Measurements from ENCODE around the gene ACTR8.

Gene ACTR8

DNA sequence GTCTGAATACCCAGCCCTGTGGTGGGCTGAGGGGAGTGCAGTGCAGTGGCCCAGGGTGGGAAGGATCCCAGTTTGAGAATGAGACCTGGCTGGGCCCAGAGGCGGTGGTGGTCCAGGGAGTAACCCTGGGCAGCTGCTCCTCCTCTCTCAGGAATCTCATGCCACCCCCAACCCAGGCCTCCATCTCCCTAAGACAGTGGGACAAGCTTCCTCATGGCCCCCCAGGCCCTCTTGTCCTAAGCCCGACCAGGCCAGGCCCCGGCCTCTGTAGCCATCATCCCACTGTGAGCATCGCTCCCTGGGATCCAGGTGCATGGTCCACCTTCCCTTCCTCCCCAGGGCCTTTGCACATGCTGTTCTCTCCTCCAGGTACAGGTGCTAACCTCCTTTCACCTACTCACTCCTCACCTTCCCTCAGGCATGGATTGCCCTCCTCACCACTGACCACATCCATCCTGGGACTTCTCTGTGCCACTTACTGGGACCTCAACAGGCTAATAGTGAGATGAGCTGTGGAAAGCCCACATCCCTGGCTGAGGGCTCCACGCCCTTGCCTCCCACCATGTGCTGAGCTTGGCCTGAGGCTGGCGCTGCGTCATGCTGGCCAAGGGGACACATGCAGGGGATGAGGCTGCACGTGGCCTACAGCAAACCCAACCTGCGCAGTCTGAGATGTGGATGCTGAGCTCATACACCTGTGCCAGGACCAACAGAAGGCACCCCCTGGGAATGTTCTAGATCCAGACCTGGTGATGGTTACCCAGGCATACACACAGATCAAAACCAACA lies 45.7 kb downstream of the ACTR8 start:
- H3K36me3 ChIP-seq (ENCODE audit: control insufficient read depth, insufficient read depth, low read length) = no peaks in the 10 kb centered on the region
- H3K27ac ChIP-seq (ENCODE audit: insufficient read depth, low read depth, low read length, poor library complexity, severe bottlenecking) = no peak overlapping the region
- H3K4me1 ChIP-seq (ENCODE audit: control insufficient read depth, insufficient read depth, low read length) = no peaks in the 10 kb centered on the region
- 92 to 96% methylated on average over 9 of the region's 9 CpGs for WGBS, 2 experiments
- H3K27me3 ChIP-seq (ENCODE audit: control insufficient read depth, insufficient read depth, low read length, poor library complexity, severe bottlenecking) = no peaks in the 10 kb centered on the region
- no peaks in the 10 kb centered on the region for H3K9me3 ChIP-seq (ENCODE audit: control insufficient read depth, low read length)
- no peak overlapping the region for H3K4me3 ChIP-seq (ENCODE audit: insufficient read depth, low read depth, low read length)

DNA sequence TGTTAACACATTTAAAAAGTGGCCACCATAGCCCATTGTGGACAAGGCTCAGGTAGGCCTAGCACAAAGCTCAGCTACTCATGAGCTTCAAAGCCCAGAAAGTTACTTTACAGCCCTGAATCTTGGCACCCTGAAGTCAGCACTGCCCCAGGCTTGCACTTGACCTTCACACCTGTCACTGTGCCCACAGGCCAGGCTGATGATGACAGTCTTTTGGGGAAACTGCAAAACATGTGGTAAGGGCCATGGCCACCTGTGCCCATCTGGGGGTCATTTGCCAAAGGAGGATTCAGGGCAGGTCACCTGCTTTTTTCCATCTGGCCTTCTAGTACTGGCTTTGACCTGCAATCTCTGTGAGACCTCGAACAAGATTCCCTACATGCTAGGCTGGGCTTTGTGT lies 46.7 kb downstream of the ACTR8 start:
- Histone ChIP-seq H3K27ac (ENCODE audit: insufficient read depth, low read depth, low read length, poor library complexity, severe bottlenecking) (no peak overlapping the region), H3K36me3 (ENCODE audit: control insufficient read depth, insufficient read depth, low read length) (no peaks in the 10 kb centered on the region), H3K27me3 (ENCODE audit: control insufficient read depth, insufficient read depth, low read length, poor library complexity, severe bottlenecking) (no peaks in the 10 kb centered on the region), H3K4me3 (ENCODE audit: insufficient read depth, low read depth, low read length) (no peak overlapping the region), H3K9me3 (ENCODE audit: control insufficient read depth, low read length) (no peaks in the 10 kb centered on the region), H3K4me1 (ENCODE audit: control insufficient read depth, insufficient read depth, low read length) (no peaks in the 10 kb centered on the region)
- 92 to 93% methylated on average over 1 of the region's 1 CpG for WGBS, 2 experiments

DNA sequence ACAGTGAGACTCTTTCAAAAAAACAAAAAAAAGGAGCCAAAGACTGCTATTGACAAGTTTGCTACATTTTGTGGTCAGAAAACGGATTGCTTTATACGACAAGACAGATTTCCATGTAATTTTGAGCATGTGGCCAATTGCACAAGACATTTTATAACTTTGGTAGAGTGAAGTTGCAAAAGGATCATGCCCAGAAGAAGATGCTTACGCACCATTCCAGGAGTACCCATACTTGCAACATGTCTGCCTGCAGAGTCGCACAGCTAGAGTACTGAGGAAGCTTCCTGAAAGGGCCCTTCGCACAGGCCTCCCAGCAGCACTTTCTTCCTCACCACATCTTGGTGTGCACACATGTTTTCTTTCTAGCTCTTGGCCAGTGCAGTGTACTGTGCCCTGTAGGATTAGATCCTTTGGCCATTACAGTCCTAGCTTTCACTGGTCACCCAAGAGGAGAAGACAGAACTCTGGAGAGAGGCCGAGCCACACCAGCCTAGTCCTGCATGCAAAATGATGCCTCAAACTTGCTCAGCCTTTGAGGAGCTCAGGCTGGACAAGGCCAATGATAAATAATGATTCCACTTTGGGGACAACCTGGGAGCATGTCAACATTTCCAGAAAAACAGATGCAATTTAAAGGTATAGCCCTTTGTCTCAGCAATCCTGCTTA lies 47.4 kb downstream of the ACTR8 start:
- Histone ChIP-seq H3K27ac (ENCODE audit: insufficient read depth, low read depth, low read length, poor library complexity, severe bottlenecking) (no peak overlapping the region), H3K4me1 (ENCODE audit: control insufficient read depth, insufficient read depth, low read length) (no peaks in the 10 kb centered on the region), H3K27me3 (ENCODE audit: control insufficient read depth, insufficient read depth, low read length, poor library complexity, severe bottlenecking) (no peaks in the 10 kb centered on the region), H3K36me3 (ENCODE audit: control insufficient read depth, insufficient read depth, low read length) (no peaks in the 10 kb centered on the region), H3K4me3 (ENCODE audit: insufficient read depth, low read depth, low read length) (no peak overlapping the region), H3K9me3 (ENCODE audit: control insufficient read depth, low read length) (no peaks in the 10 kb centered on the region)
- WGBS, 2 experiments = 92 to 95% methylated on average over 6 of the region's 6 CpGs

DNA sequence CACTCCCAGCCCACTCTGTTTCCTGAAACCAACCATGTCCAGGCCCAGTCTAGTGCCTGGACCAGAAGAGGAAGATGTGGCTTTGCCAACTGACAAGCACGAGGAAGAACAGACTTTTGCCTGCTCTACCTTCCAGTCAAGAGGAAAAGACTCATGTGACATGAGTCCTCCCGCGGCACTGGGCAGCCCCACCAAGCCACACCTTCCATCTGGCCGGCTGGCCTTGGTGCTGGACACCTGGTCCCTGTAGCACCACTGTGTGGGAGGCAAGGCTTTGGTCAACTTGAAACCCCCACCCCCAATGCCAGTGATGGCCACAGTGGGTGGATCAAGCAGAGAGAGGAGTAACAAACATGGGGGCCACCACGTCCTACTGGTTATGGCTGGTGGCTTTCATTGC lies 48.3 kb downstream of the ACTR8 start:
- Histone ChIP-seq H3K36me3 (ENCODE audit: control insufficient read depth, insufficient read depth, low read length) (no peaks in the 10 kb centered on the region), H3K4me1 (ENCODE audit: control insufficient read depth, insufficient read depth, low read length) (no peaks in the 10 kb centered on the region), H3K27me3 (ENCODE audit: control insufficient read depth, insufficient read depth, low read length, poor library complexity, severe bottlenecking) (no peaks in the 10 kb centered on the region), H3K4me3 (ENCODE audit: insufficient read depth, low read depth, low read length) (no peak overlapping the region), H3K27ac (ENCODE audit: insufficient read depth, low read depth, low read length, poor library complexity, severe bottlenecking) (no peak overlapping the region), H3K9me3 (ENCODE audit: control insufficient read depth, low read length) (no peaks in the 10 kb centered on the region)
- WGBS, 2 experiments = 92 to 94% methylated on average over 5 of the region's 5 CpGs

DNA sequence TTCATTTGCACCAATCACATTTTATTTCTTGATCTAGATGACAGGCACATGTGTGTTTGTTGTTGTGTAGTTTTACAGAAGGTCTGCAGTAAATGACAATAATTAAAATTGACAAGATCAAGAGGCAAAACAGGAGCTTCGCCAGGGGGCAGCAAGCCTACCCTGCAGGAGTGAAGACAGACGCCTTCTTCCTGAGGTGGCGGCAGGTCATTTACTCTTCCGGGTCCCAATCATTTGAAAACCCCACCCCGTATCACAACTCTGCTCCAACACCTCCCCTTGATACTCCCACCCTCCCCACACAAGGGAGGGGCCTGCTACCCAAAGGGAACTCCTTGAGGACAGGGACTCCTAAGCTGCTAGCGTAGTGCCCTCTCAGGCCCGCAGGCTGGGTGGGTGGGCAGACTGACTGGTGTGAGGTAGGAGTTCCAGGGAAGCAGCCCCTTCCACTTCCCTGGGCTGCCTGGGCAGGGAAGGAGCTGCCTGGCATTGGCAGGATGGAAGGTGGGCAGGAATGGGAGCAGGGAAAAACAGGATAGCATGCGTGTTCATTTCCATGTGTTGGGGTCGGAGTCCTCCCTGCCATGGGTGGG lies 48.8 kb downstream of the ACTR8 start:
- 90 to 95% methylated on average over 9 of the region's 9 CpGs for WGBS, 2 experiments
- no peaks in the 10 kb centered on the region for H3K27me3 ChIP-seq (ENCODE audit: control insufficient read depth, insufficient read depth, low read length, poor library complexity, severe bottlenecking)
- no peak overlapping the region for H3K27ac ChIP-seq (ENCODE audit: insufficient read depth, low read depth, low read length, poor library complexity, severe bottlenecking)
- no peaks in the 10 kb centered on the region for H3K9me3 ChIP-seq (ENCODE audit: control insufficient read depth, low read length)
- H3K4me3 ChIP-seq (ENCODE audit: insufficient read depth, low read depth, low read length) = no peak overlapping the region
- H3K36me3 ChIP-seq (ENCODE audit: control insufficient read depth, insufficient read depth, low read length) = no peaks in the 10 kb centered on the region
- no peaks in the 10 kb centered on the region for H3K4me1 ChIP-seq (ENCODE audit: control insufficient read depth, insufficient read depth, low read length)

DNA sequence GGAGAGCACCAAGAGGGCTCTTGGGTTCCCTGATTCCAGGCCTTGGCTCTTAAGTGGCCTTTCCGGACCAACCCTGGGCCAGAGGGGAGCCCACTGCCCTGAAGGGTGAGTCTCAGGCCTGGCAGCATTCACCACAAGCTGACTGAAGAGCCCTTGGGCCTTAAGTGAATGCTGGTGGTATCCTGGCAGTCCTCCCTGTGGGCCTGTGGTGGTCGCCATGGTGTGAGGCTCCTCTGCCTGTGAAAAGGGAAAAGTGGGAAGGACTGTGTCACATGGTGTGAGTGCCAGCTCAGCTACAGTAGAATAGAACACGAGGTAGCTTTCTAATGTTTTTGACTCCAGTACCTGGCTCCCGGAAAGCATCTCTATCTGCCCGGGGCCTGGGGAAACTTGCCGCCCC lies 51.0 kb downstream of the ACTR8 start:
- Histone ChIP-seq H3K36me3 (ENCODE audit: control insufficient read depth, insufficient read depth, low read length) (no peaks in the 10 kb centered on the region), H3K27me3 (ENCODE audit: control insufficient read depth, insufficient read depth, low read length, poor library complexity, severe bottlenecking) (no peaks in the 10 kb centered on the region), H3K9me3 (ENCODE audit: control insufficient read depth, low read length) (no peaks in the 10 kb centered on the region), H3K4me1 (ENCODE audit: control insufficient read depth, insufficient read depth, low read length) (no peaks in the 10 kb centered on the region), H3K4me3 (ENCODE audit: insufficient read depth, low read depth, low read length) (no peak overlapping the region), H3K27ac (ENCODE audit: insufficient read depth, low read depth, low read length, poor library complexity, severe bottlenecking) (no peak overlapping the region)
- WGBS, 2 experiments = 93 to 94% methylated on average over 6 of the region's 6 CpGs

DNA sequence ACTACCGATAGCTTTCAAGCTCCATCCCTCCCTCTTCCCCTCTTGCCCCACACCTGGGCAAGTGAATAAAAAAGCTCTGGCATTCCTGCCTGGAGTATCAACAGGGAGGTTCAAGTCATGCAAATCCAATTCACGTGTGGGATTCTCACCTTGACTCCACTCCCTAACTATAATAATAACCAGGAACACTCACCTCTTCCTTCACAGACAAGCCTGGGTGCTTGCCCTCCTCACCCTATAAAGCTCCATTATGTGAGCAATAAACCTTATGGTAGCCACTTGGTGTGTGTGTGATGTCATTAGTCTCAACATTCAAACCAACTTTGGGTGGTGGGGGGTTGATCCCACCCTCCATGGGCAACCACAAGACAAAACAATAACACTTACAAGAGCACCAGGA lies 52.3 kb downstream of the ACTR8 start:
- 74 to 83% methylated on average over 2 of the region's 2 CpGs for WGBS, 2 experiments
- Histone ChIP-seq H3K4me3 (ENCODE audit: insufficient read depth, low read depth, low read length) (no peak overlapping the region), H3K27ac (ENCODE audit: insufficient read depth, low read depth, low read length, poor library complexity, severe bottlenecking) (no peak overlapping the region), H3K27me3 (ENCODE audit: control insufficient read depth, insufficient read depth, low read length, poor library complexity, severe bottlenecking) (no peaks in the 10 kb centered on the region), H3K4me1 (ENCODE audit: control insufficient read depth, insufficient read depth, low read length) (no peaks in the 10 kb centered on the region), H3K9me3 (ENCODE audit: control insufficient read depth, low read length) (no peaks in the 10 kb centered on the region), H3K36me3 (ENCODE audit: control insufficient read depth, insufficient read depth, low read length) (no peaks in the 10 kb centered on the region)

DNA sequence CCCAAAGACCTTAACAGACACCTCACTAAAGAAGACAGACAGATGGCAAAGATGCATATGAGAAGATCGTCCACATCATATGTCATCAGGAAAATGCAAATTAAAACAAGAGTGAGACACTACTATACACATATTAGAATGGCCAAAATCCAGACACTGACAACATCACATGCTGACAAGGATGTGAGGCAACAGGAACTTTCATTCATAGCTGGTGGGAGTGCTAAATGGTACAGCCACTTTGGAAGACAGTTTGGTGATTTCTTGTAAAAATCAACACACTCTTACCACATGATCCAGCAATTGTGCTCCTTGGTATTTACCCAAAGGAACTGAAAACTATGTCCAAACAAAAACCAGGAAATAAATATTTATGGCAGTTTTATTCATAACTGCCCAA lies 53.4 kb downstream of the ACTR8 start:
- Histone ChIP-seq H3K27me3 (ENCODE audit: control insufficient read depth, insufficient read depth, low read length, poor library complexity, severe bottlenecking) (no peaks in the 10 kb centered on the region), H3K27ac (ENCODE audit: insufficient read depth, low read depth, low read length, poor library complexity, severe bottlenecking) (no peak overlapping the region), H3K9me3 (ENCODE audit: control insufficient read depth, low read length) (no peaks in the 10 kb centered on the region), H3K4me1 (ENCODE audit: control insufficient read depth, insufficient read depth, low read length) (no peaks in the 10 kb centered on the region), H3K4me3 (ENCODE audit: insufficient read depth, low read depth, low read length) (no peak overlapping the region), H3K36me3 (ENCODE audit: control insufficient read depth, insufficient read depth, low read length) (no peaks in the 10 kb centered on the region)
- WGBS, 2 experiments = 75 to 80% methylated on average over 1 of the region's 1 CpG

DNA sequence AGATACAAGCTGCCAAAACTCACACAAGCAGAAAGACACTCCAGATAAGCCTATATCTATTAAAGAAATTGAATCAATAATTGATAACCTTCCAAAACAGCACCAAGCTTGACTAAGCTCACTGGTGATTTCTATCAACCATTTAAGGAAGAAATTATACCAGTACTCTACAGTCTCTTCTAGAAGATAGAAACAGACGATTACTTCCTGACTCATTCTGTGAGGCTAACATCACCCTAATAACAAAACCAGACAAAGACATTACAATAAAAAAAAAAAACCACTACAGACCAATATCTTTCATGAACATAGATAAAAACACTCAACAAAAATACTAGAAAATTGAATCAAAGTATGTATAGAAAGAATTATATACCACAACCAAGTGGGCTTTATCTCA lies 55.9 kb downstream of the ACTR8 start:
- H3K9me3 ChIP-seq (ENCODE audit: control insufficient read depth, low read length) = no peaks in the 10 kb centered on the region
- H3K4me3 ChIP-seq (ENCODE audit: insufficient read depth, low read depth, low read length) = no peak overlapping the region
- H3K4me1 ChIP-seq (ENCODE audit: control insufficient read depth, insufficient read depth, low read length) = peaks cover 4% of the 10 kb centered on the region
- no peak overlapping the region for H3K27ac ChIP-seq (ENCODE audit: insufficient read depth, low read depth, low read length, poor library complexity, severe bottlenecking)
- H3K27me3 ChIP-seq (ENCODE audit: control insufficient read depth, insufficient read depth, low read length, poor library complexity, severe bottlenecking) = no peaks in the 10 kb centered on the region
- H3K36me3 ChIP-seq (ENCODE audit: control insufficient read depth, insufficient read depth, low read length) = no peaks in the 10 kb centered on the region
- WGBS, 2 experiments = 89 to 92% methylated on average over 1 of the region's 1 CpG

DNA sequence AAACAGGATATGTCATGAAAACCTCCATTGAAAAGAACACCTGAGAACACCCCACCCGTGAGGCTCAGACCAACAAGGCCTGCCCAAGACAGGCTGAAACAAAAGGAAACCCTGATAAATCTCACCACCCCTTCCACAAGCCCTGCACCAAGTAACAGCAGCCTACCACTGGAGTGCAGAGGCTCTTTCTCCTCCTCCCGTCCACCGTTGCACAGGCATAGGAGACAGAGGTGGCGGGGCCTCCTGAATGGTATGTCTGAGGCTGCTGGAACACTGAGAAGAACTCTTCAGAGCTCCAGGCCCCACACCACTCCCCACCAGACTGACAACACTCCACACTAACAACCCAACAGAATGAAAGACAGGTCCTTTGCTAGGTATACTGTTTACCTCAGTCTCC lies 57.2 kb downstream of the ACTR8 start:
- Histone ChIP-seq H3K9me3 (ENCODE audit: control insufficient read depth, low read length) (no peaks in the 10 kb centered on the region), H3K4me3 (ENCODE audit: insufficient read depth, low read depth, low read length) (no peak overlapping the region), H3K36me3 (ENCODE audit: control insufficient read depth, insufficient read depth, low read length) (no peaks in the 10 kb centered on the region), H3K27me3 (ENCODE audit: control insufficient read depth, insufficient read depth, low read length, poor library complexity, severe bottlenecking) (no peaks in the 10 kb centered on the region), H3K27ac (ENCODE audit: insufficient read depth, low read depth, low read length, poor library complexity, severe bottlenecking) (no peak overlapping the region), H3K4me1 (ENCODE audit: control insufficient read depth, insufficient read depth, low read length) (peaks cover 4% of the 10 kb centered on the region)
- 90 to 92% methylated on average over 4 of the region's 4 CpGs for whole genome bisulfite sequencing, 2 experiments
